K562 (cell line): ENCODE data around the gene PRKACA. TPM values are rescaled to one million over a fixed set of nuclear protein-coding genes. Genes with fewer than 3 reads are reported as not detected.

Experiments used
- ATAC-seq: fragments of 200-7000 bp; cut with Tn5 transposase; 3 replicates; pipeline ENCODE4 v1.9.1; 2020; ENCODE audit warnings: moderate library complexity
- BruUV-seq: library from RNA; stranded (reverse); fragments of 400-500 nt; replicated peaks from 2 replicates; lab custom pipeline; 2021; lab: Mats Ljungman, UMichigan
- CTCF ChIA-PET: fragments of 300-600 bp; formaldehyde crosslinking; extraction: SDS; loops from one replicate; lab custom pipeline; 2021; ENCODE audit warnings: low intra/inter-chr PET ratio; lab: Yijun Ruan, JAX
- POLR2A ChIA-PET: fragments of 300-600, 350-650 bp; sonication (Branson Sonifier 250); formaldehyde crosslinking; extraction: SDS; loops from one replicate; lab custom pipeline; 2021; ENCODE audit warnings: antibody characterized with exemption, inconsistent platforms; lab: Yijun Ruan, JAX
- DNase-seq, 4 experiments: peaks; one replicate each; pipeline versions ENCODE4 v3.0.0 to v3.0.0-alpha.2; 2011 to 2018; ENCODE audit warnings: low spot score in 3 of 4, mixed read lengths in 3 of 4; ENCODE audit errors: extremely low read depth in 1 of 4
- FAIRE-seq: peaks from 2 replicates; lab custom pipeline; 2011; peaks lifted over from hg19 to GRCh38; lab: Jason Lieb, UNC
- H2AFZ ChIP-seq: 2 replicates; pipeline ENCODE4 v1.6.0; 2011; ENCODE audit warnings: low read depth, low read length, control low read depth, inconsistent platforms
- H3K27ac ChIP-seq: fragments of 200-600 bp; 3 replicates; pipeline ENCODE4 v1.8.0; 2011; ENCODE audit warnings: low read depth, mild to moderate bottlenecking, control low read depth, inconsistent platforms, low read length, moderate library complexity, mixed read lengths; ENCODE audit errors: extremely low read depth
- H3K27me3 ChIP-seq, 2 experiments: fragments of 300-600 bp in 1 of 2; 2 replicates in 1 of 2; 3 replicates in 1 of 2; pipeline versions ENCODE4 v1.6.0 to v1.8.0; 2011; ENCODE audit warnings: inconsistent platforms in 2 of 2, low read length in 2 of 2, mild to moderate bottlenecking in 1 of 2, mixed read lengths in 1 of 2, moderate library complexity in 1 of 2; ENCODE audit not compliant: control insufficient read depth in 2 of 2, insufficient read depth in 2 of 2
- H3K36me3 ChIP-seq: fragments of 300-600 bp; 3 replicates; pipeline ENCODE4 v1.8.0; 2011; ENCODE audit warnings: mild to moderate bottlenecking, low read length, inconsistent platforms; ENCODE audit not compliant: control insufficient read depth, insufficient read depth
- H3K4me1 ChIP-seq, 2 experiments: fragments of 200-600 bp in 1 of 2; replicated peaks in 1 of 2; 2 replicates in 1 of 2; 3 replicates in 1 of 2; pipeline versions ENCODE4 v1.5.1 to v1.8.0; 2011; ENCODE audit warnings: inconsistent platforms in 2 of 2, low read length in 2 of 2, mild to moderate bottlenecking in 1 of 2, mixed read lengths in 1 of 2, moderate library complexity in 1 of 2; ENCODE audit not compliant: control insufficient read depth in 2 of 2, insufficient read depth in 2 of 2
- H3K4me2 ChIP-seq: 2 replicates; pipeline ENCODE4 v1.6.1; 2011; ENCODE audit warnings: low read length, control low read depth, inconsistent platforms, mixed read lengths; ENCODE audit not compliant: insufficient read depth
- H3K4me3 ChIP-seq: fragments of 200-600 bp; sonication (generic), shearing (Covaris generic); 2 replicates; pipeline ENCODE4 v1.5.1; 2016; ENCODE audit warnings: control low read depth, inconsistent platforms
- H3K79me2 ChIP-seq: fragments of 200-600 bp; 3 replicates; pipeline ENCODE4 v1.8.0; 2011; ENCODE audit warnings: low read length, inconsistent platforms; ENCODE audit not compliant: control insufficient read depth, insufficient read depth
- H3K9ac ChIP-seq, 2 experiments: 2 replicates each; pipeline versions ENCODE4 v1.6.0 to v1.6.1; 2011; ENCODE audit warnings: low read depth in 2 of 2, low read length in 2 of 2, control low read depth in 1 of 2, inconsistent platforms in 1 of 2, mild to moderate bottlenecking in 1 of 2, mixed read lengths in 1 of 2; ENCODE audit not compliant: insufficient read depth in 1 of 2
- H3K9me1 ChIP-seq: one replicate; pipeline ENCODE4 v1.6.0; 2011; ENCODE audit warnings: inconsistent platforms, mild to moderate bottlenecking, low read length, moderate library complexity; ENCODE audit not compliant: control insufficient read depth, insufficient read depth
- H3K9me3 ChIP-seq: replicated peaks from 2 replicates; pipeline ENCODE4 v1.5.1; 2011; ENCODE audit warnings: low read depth, low read length, inconsistent platforms; ENCODE audit not compliant: control insufficient read depth, insufficient read depth
- H4K20me1 ChIP-seq: replicated peaks from 2 replicates; pipeline ENCODE4 v1.6.1; 2011; ENCODE audit warnings: low read length, inconsistent platforms, mixed read lengths; ENCODE audit not compliant: control insufficient read depth, insufficient read depth
- CBFA2T3 ChIP-seq: fragments of 450-650 bp; IDR thresholded peaks from 2 replicates; pipeline ENCODE4 v1.6.1; 2017
- CBX3 ChIP-seq, 2 experiments: IDR thresholded peaks; 1 replicate in 1 of 2; 2 replicates in 1 of 2; pipeline ENCODE4 v1.6.1; 2012; ENCODE audit warnings: inconsistent platforms in 2 of 2, low read length in 2 of 2, borderline replicate concordance in 1 of 2, control low read depth in 1 of 2
- JUN ChIP-seq, 2 experiments: sonication (generic) in 1 of 2; formaldehyde crosslinking in 1 of 2; IDR thresholded peaks; 2 replicates each; pipeline versions ENCODE4 v1.6.1 to v1.8.0; 2012 to 2022; ENCODE audit warnings: borderline replicate concordance in 2 of 2, mild to moderate bottlenecking in 2 of 2, improper control_type of control experiment in 1 of 2, low read depth in 1 of 2, low read length in 1 of 2, missing genetic modification reagents in 1 of 2
- KDM1A ChIP-seq, 2 experiments: fragments of 450-650 bp; IDR thresholded peaks; 2 replicates each; pipeline ENCODE4 v1.6.1; 2016; ENCODE audit warnings: mild to moderate bottlenecking in 2 of 2
- LARP7 ChIP-seq: fragments of 450-650 bp; IDR thresholded peaks from 2 replicates; pipeline ENCODE4 v1.6.1; 2016
- SMARCA4 ChIP-seq: fragments of 450-650 bp; IDR thresholded peaks from 2 replicates; pipeline ENCODE4 v1.6.1; 2016
- SMARCE1 ChIP-seq: fragments of 450-650 bp; IDR thresholded peaks from 2 replicates; pipeline ENCODE4 v1.7.1; 2016; ENCODE audit warnings: mild to moderate bottlenecking
- XRCC5 ChIP-seq: fragments of 200-400 bp; formaldehyde crosslinking; IDR thresholded peaks from 2 replicates; pipeline ENCODE4 v1.6.1; 2017; ENCODE audit warnings: low read depth, mild to moderate bottlenecking, low read length
- ZNF324 ChIP-seq: fragments of 250-450 bp; sonication (Bioruptor Pico); IDR thresholded peaks from 2 replicates; pipeline ENCODE4 v1.4.0; 2020; ENCODE audit warnings: mild to moderate bottlenecking
- ZNF431 ChIP-seq: sonication (generic); formaldehyde crosslinking; IDR thresholded peaks from 2 replicates; pipeline ENCODE4 v1.8.0; 2022; ENCODE audit warnings: mild to moderate bottlenecking, missing genetic modification reagents
- ZNF830 ChIP-seq: fragments of 250-450 bp; sonication (Bioruptor Pico); IDR thresholded peaks from 2 replicates; pipeline ENCODE4 v1.5.0; 2021; ENCODE audit warnings: mild to moderate bottlenecking
- WGBS: fragments of 100-300 bp; shearing (Covaris generic); methylation state at CpG from one replicate; pipeline ENCODE4 v1.1.6; 2016; ENCODE audit warnings: low coverage, mixed read lengths; ENCODE audit not compliant: insufficient coverage; ENCODE audit errors: missing lambda C conversion rate; 5-methylcytosine and 5-hydroxymethylcytosine counted together
- in situ Hi-C: fragments of 300-500 bp; cut with MboI; formaldehyde crosslinking; loops from 4 replicates; pipeline ENCODE4 v1.15.0; 2018; ENCODE audit warnings: inconsistent platforms, mixed read lengths
- intact Hi-C: fragments of 100-400 bp; cut with micrococcal nuclease; formaldehyde crosslinking; loops from 2 replicates; pipeline ENCODE4 v1.14.2; 2022
- polyA plus RNA-seq, 8 experiments: library from polyadenylated mRNA; depleted of rRNA in 4 of 8; stranded (reverse) in 5 of 8; unstranded in 3 of 8; fragments of >200 nt; fragmentation: Nextera tagmentation in 2 of 8; fragmentation: Illumina TruSeq in 1 of 8; extraction: Ambion mirVana in 2 of 8; extraction: Trizol in 1 of 8; gene quantifications; 2 replicates each; pipeline versions ENCODE4 v1.2.1 to v1.2.3, GENCODE V29; 2011 to 2014; ENCODE audit warnings: inconsistent platforms in 1 of 8, missing spikeins in 1 of 8
- total RNA-seq, 7 experiments: library from RNA; depleted of rRNA in 6 of 7; stranded (reverse); fragments of >200 nt in 6 of 7; fragmentation: Illumina TruSeq in 2 of 7; extraction: Trizol in 2 of 7; gene quantifications; 2 replicates each; pipeline versions ENCODE4 v1.2.1 to v1.2.3, GENCODE V29; 2011 to 2021; ENCODE audit warnings: low replicate concordance in 1 of 7
- TF ChIP-seq, protein P1 (sequence below): fragments of 450-650 bp; IDR thresholded peaks from 2 replicates; pipeline ENCODE4 v1.6.1; 2016; ENCODE audit warnings: mild to moderate bottlenecking
- TF ChIP-seq, protein P2 (sequence below), 3 experiments: IDR thresholded peaks in 2 of 3; conservative IDR thresholded peaks in 1 of 3; 2 replicates each; pipeline ENCODE4 v1.5.1; 2011 to 2012; ENCODE audit warnings: low read length in 3 of 3, mild to moderate bottlenecking in 3 of 3, control low read depth in 2 of 3, improper control_type of control experiment in 1 of 3, inconsistent platforms in 1 of 3, low read depth in 1 of 3, mixed read lengths in 1 of 3, moderate library complexity in 1 of 3; ENCODE audit not compliant: insufficient read depth in 2 of 3

The PRKACA gene
- total and polyA plus RNA-seq, 9 of the 15 experiments (the other 6 are each of a cell fraction or from before 2014, with no cell fraction given): 1.2 to 63.1 (median 13.0) TPM

DNA sequence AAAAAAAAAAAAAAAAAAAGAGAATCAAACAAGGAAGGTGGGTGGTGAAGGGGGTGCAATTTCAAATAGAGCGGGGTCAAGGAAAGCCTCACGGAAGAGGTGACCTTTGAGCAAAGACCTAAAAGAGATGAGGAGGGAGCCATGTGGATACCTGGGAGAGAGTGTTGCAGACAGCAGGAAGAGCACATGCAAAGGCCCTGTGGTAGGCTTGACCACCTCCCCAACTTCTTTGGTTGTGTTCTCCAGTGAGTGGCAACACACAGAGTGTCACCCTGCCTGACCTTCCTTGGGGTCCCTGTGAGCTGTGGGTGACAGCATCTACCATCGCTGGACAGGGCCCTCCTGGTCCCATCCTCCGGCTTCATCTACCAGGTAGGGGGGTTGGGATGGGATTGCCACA, 67.0 kb downstream of the PRKACA start (continued):
- 0 out of 4 replicates have a peak, but pooled peaks of 1 of the 2 experiments have one; percentile 16 for TF ChIP-seq KDM1A (IDR thresholded peaks at IDR 0.05)

DNA sequence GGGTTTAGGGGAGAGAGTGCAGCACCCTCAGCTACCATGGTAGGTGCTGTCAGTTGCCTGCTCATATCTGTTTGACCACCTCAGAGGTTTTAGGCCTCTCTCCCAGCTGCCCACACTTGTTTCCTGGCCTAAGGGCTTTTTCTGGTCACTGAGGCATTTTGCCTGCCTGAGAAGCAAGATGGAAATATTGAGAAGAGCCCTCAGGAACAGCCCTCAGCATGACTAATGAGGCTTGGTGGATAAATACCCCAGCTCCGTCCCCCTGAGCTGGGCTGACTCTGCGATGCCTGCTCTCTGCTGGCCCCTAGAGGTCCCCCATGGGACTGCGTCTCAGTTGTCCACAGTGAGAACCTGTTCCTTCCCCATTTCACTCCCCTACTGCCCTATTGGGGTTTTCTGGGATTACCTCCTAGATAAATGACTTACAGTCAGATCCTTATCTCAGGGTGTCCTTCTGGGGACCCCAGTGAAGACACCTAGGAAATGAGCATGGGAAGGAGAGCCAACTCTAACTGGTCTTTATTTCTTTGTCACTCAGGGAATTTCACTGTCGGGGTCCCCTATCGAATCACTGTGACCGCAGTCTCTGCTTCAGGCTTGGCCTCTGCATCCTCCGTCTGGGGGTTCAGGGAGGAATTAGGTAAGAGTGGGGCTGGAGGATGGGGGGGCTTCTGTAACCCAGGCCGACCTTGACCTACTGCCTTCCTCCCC, 69.0 kb downstream of the PRKACA start:
- Histone ChIP-seq H3K4me1 (peaks cover 0 to 16% of the 10 kb centered on the region in 2 experiments; a peak in 2 of 5 replicates), H4K20me1 (no peaks in the 10 kb centered on the region), H3K4me3 (no peak overlapping the region), H2AFZ (no peak overlapping the region), H3K9ac (0 out of 4 replicates have a peak overlapping the region, but pooled peaks of 1 of the 2 experiments have one; percentile 58), H3K79me2 (no peaks in the 10 kb centered on the region), H3K27ac (no peak overlapping the region), H3K9me3 (peaks cover 4% of the 10 kb centered on the region), H3K27me3 (no peaks in the 10 kb centered on the region), H3K36me3 (peaks cover 27% of the 10 kb centered on the region; the same call in 2 of the 3 replicates), H3K9me1 (no peaks in the 10 kb centered on the region), H3K4me2 (no peak overlapping the region)
- CTCF ChIA-PET: interaction anchor here (0.7 to 1.1 kb wide), 2 partner anchors 24 to 168 kb away, joined by 3 to 4 read pairs; partner anchors contain the start of gene MISP3
- ATAC-seq (peak; percentile 94), FAIRE-seq (peak; percentile 88), DNase-seq (peak; percentile 77 to 86 (median 78))
- intact Hi-C loops: no loop called here
- in situ Hi-C loops: no loop called here
- no TSS peak for BruUV-seq
- POLR2A ChIA-PET: interaction anchor here (0.8 kb wide), 1 partner anchor 87 kb away, joined by 3 read pairs; no protein-coding TSS in a partner anchor
- 70% methylated on average over 8 of the region's 8 CpGs for WGBS
- TF ChIP-seq LARP7: no peak
- TF ChIP-seq, protein P1, sequence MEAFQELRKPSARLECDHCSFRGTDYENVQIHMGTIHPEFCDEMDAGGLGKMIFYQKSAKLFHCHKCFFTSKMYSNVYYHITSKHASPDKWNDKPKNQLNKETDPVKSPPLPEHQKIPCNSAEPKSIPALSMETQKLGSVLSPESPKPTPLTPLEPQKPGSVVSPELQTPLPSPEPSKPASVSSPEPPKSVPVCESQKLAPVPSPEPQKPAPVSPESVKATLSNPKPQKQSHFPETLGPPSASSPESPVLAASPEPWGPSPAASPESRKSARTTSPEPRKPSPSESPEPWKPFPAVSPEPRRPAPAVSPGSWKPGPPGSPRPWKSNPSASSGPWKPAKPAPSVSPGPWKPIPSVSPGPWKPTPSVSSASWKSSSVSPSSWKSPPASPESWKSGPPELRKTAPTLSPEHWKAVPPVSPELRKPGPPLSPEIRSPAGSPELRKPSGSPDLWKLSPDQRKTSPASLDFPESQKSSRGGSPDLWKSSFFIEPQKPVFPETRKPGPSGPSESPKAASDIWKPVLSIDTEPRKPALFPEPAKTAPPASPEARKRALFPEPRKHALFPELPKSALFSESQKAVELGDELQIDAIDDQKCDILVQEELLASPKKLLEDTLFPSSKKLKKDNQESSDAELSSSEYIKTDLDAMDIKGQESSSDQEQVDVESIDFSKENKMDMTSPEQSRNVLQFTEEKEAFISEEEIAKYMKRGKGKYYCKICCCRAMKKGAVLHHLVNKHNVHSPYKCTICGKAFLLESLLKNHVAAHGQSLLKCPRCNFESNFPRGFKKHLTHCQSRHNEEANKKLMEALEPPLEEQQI: 0 out of 2 replicates have a peak, but pooled peaks have one; percentile 51
- TF ChIP-seq, protein P2, sequence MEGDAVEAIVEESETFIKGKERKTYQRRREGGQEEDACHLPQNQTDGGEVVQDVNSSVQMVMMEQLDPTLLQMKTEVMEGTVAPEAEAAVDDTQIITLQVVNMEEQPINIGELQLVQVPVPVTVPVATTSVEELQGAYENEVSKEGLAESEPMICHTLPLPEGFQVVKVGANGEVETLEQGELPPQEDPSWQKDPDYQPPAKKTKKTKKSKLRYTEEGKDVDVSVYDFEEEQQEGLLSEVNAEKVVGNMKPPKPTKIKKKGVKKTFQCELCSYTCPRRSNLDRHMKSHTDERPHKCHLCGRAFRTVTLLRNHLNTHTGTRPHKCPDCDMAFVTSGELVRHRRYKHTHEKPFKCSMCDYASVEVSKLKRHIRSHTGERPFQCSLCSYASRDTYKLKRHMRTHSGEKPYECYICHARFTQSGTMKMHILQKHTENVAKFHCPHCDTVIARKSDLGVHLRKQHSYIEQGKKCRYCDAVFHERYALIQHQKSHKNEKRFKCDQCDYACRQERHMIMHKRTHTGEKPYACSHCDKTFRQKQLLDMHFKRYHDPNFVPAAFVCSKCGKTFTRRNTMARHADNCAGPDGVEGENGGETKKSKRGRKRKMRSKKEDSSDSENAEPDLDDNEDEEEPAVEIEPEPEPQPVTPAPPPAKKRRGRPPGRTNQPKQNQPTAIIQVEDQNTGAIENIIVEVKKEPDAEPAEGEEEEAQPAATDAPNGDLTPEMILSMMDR (IDR thresholded peaks at IDR 0.05 in 2 of 3, conservative IDR thresholded peaks at IDR 0.05 in 1 of 3; ENCODE audit: insufficient read depth in 2 of 3, low read depth in 1 of 3, low read length in 3 of 3): peak; percentile 88 to 96 (median 89)
- peak; percentile 45; the same call in 1 of the 2 replicates for TF ChIP-seq SMARCA4
- TF ChIP-seq ZNF431 (CRISPR knock-in tag): no peak
- TF ChIP-seq SMARCE1: 0 out of 2 replicates have a peak, but pooled peaks have one; percentile 26
- 0 out of 2 replicates have a peak, but pooled peaks have one; percentile 36 for TF ChIP-seq XRCC5
- peak in 1 of 2 experiments; percentile 71; a peak in 1 of 3 replicates for TF ChIP-seq CBX3 (IDR thresholded peaks at IDR 0.05; ENCODE audit: borderline replicate concordance in 1 of 2, low read length in 2 of 2)
- TF ChIP-seq ZNF830 (CRISPR knock-in tag): no peak
- 0 out of 2 replicates have a peak, but pooled peaks have one; percentile 26 for TF ChIP-seq JUN (IDR thresholded peaks at IDR 0.05; ENCODE audit: borderline replicate concordance, low read depth, low read length)
- TF ChIP-seq JUN (CRISPR knock-in tag; IDR thresholded peaks at IDR 0.05; ENCODE audit: borderline replicate concordance): no peak
- no peak for TF ChIP-seq ZNF324 (CRISPR knock-in tag)
- TF ChIP-seq CBFA2T3: no peak
